Measurements from ENCODE around the gene IL5.

DNA sequence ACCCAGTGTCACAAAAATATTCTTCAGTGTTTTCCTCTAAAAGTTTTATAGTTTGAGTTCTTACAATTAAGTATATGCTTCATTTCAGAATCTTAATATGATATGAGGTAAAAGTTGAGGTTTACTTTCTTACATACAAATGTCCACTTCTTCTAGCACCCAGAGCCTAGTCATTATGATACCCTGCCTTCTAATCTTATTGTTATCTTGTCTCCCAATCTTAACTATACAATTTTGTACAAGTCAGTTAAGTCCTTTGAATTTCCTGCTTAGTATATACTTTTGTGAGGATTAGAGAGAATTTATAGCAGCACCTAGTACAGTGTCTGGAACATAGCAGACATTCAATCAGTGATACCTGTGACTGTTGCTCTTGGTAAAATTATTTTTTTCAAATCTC, 42.7 kb upstream of the IL5 start:
- no peak for TF ChIP-seq POLR2A (IDR thresholded peaks at IDR 0.05)
- TF ChIP-seq, protein P1, sequence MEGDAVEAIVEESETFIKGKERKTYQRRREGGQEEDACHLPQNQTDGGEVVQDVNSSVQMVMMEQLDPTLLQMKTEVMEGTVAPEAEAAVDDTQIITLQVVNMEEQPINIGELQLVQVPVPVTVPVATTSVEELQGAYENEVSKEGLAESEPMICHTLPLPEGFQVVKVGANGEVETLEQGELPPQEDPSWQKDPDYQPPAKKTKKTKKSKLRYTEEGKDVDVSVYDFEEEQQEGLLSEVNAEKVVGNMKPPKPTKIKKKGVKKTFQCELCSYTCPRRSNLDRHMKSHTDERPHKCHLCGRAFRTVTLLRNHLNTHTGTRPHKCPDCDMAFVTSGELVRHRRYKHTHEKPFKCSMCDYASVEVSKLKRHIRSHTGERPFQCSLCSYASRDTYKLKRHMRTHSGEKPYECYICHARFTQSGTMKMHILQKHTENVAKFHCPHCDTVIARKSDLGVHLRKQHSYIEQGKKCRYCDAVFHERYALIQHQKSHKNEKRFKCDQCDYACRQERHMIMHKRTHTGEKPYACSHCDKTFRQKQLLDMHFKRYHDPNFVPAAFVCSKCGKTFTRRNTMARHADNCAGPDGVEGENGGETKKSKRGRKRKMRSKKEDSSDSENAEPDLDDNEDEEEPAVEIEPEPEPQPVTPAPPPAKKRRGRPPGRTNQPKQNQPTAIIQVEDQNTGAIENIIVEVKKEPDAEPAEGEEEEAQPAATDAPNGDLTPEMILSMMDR (IDR thresholded peaks at IDR 0.05), result no peak
